HCT116 (cell line): ENCODE data around the gene TCF19. TPM values are rescaled to one million over a fixed set of nuclear protein-coding genes. Genes with fewer than 3 reads are reported as not detected.

ENCODE experiments used
- ATAC-seq: fragments of 200-7000 bp; cut with Tn5 transposase; 2 replicates; pipeline ENCODE4 v1.9.1; 2020; ENCODE audit warnings: mild to moderate bottlenecking, moderate library complexity
- BruUV-seq: library from RNA; stranded (reverse); fragments of 400-500 nt; replicated peaks from 2 replicates; lab custom pipeline; 2021; lab: Mats Ljungman, UMichigan
- CTCF ChIA-PET: fragments of 300-600 bp; sonication (Branson Sonifier 250); formaldehyde crosslinking; loops from one replicate; lab custom pipeline; 2021; ENCODE audit warnings: antibody characterized with exemption; lab: Charles Lee
- POLR2A ChIA-PET: fragments of 300-600, 350-600 bp; sonication (Branson Sonifier 250); formaldehyde crosslinking; loops from one replicate; lab custom pipeline; 2021; ENCODE audit warnings: antibody characterized with exemption; lab: Charles Lee
- RAD21 ChIA-PET, 2 experiments: fragments of 300-600 bp; sonication (Branson Sonifier 250); formaldehyde crosslinking; loops; one replicate each; lab custom pipeline; 2023; ENCODE audit warnings: low total read pairs in 2 of 2; ENCODE audit not compliant: uncharacterized antibody in 2 of 2, unreplicated experiment in 2 of 2, low non-redundant PET in 1 of 2; lab: Charles Lee
- DNase-seq: peaks from one replicate; pipeline ENCODE4 v3.0.0-alpha.2; 2010; ENCODE audit warnings: low read depth, low spot score
- H2AFZ ChIP-seq: fragments of 200-600 bp; shearing (Covaris generic), sonication (generic); 2 replicates; pipeline ENCODE4 v1.6.1; 2017; ENCODE audit warnings: low read depth, mixed run types, mixed read lengths, antibody characterized with exemption, low read length; ENCODE audit not compliant: poor library complexity, severe bottlenecking
- H3K27ac ChIP-seq: 2 replicates; pipeline ENCODE4 v1.5.1; 2012; ENCODE audit warnings: low read depth, low read length
- H3K27me3 ChIP-seq: fragments of 200-600 bp; sonication (generic); 2 replicates; pipeline ENCODE4 v1.6.1; 2016; ENCODE audit warnings: mixed run types, low read length, mixed read lengths; ENCODE audit not compliant: insufficient read depth
- H3K36me3 ChIP-seq, 2 experiments: fragments of 200-500 bp in 1 of 2; fragments of 200-600 bp in 1 of 2; sonication (Bioruptor generic) in 1 of 2; sonication (generic) in 1 of 2; 2 replicates each; pipeline versions ENCODE4 v1.5.1 to v1.6.1; 2014 to 2016; ENCODE audit warnings: low read length in 2 of 2, inconsistent platforms in 1 of 2, mixed read lengths in 1 of 2, mixed run types in 1 of 2; ENCODE audit not compliant: insufficient read depth in 2 of 2, control insufficient read depth in 1 of 2
- H3K4me1 ChIP-seq, 2 experiments: fragments of 200-600 bp in 1 of 2; sonication (generic) in 1 of 2; 2 replicates each; pipeline versions ENCODE4 v1.5.1 to v1.6.1; 2012 to 2017; ENCODE audit warnings: low read length in 2 of 2, inconsistent platforms in 1 of 2, mild to moderate bottlenecking in 1 of 2, mixed read lengths in 1 of 2, mixed run types in 1 of 2, moderate library complexity in 1 of 2; ENCODE audit not compliant: insufficient read depth in 2 of 2, control insufficient read depth in 1 of 2
- H3K4me2 ChIP-seq: fragments of 200-600 bp; sonication (generic); 2 replicates; pipeline ENCODE4 v1.6.1; 2017; ENCODE audit warnings: mixed run types, low read length, mixed read lengths
- H3K4me3 ChIP-seq, 2 experiments: fragments of 200-600 bp in 1 of 2; sonication (generic) in 1 of 2; replicated peaks in 1 of 2; 2 replicates each; pipeline ENCODE4 v1.5.1; 2011 to 2016; ENCODE audit warnings: low read length in 2 of 2, control low read depth in 1 of 2, low read depth in 1 of 2, mild to moderate bottlenecking in 1 of 2, mixed read lengths in 1 of 2, mixed run types in 1 of 2
- H3K79me2 ChIP-seq: fragments of 200-600 bp; sonication (generic); 2 replicates; pipeline ENCODE4 v1.6.1; 2017; ENCODE audit warnings: mild to moderate bottlenecking, mixed run types, low read length, moderate library complexity, mixed read lengths; ENCODE audit not compliant: insufficient read depth
- H3K9ac ChIP-seq: fragments of 200-600 bp; sonication (generic); 2 replicates; pipeline ENCODE4 v1.6.1; 2016; ENCODE audit warnings: low read length, mixed read lengths
- H3K9me2 ChIP-seq: fragments of 200-600 bp; sonication (generic), shearing (Covaris generic); 2 replicates; pipeline ENCODE4 v1.6.1; 2017; ENCODE audit warnings: mixed run types, mild to moderate bottlenecking, moderate library complexity; ENCODE audit not compliant: insufficient read depth
- H3K9me3 ChIP-seq, 2 experiments: fragments of 200-500 bp in 1 of 2; fragments of 200-600 bp in 1 of 2; sonication (Bioruptor generic) in 1 of 2; sonication (generic) in 1 of 2; 2 replicates each; pipeline ENCODE4 v1.6.1; 2014 to 2017; ENCODE audit warnings: low read length in 2 of 2, mixed read lengths in 2 of 2, inconsistent platforms in 1 of 2, low read depth in 1 of 2, mild to moderate bottlenecking in 1 of 2, mixed run types in 1 of 2, moderate library complexity in 1 of 2; ENCODE audit not compliant: control insufficient read depth in 1 of 2, insufficient read depth in 1 of 2
- H4K20me1 ChIP-seq: fragments of 200-600 bp; sonication (generic), shearing (Covaris generic); 2 replicates; pipeline ENCODE4 v1.6.1; 2017; ENCODE audit warnings: mixed run types, mild to moderate bottlenecking, moderate library complexity; ENCODE audit not compliant: insufficient read depth
- CEBPB ChIP-seq: IDR thresholded peaks from 2 replicates; pipeline ENCODE4 v1.6.1; 2012; ENCODE audit warnings: low read depth
- EGR1 ChIP-seq: IDR thresholded peaks from 2 replicates; pipeline ENCODE4 v1.6.1; 2012; ENCODE audit warnings: low read depth
- ELF1 ChIP-seq: IDR thresholded peaks from 2 replicates; pipeline ENCODE4 v1.6.1; 2012; ENCODE audit warnings: low read depth, borderline replicate concordance
- FOSL1 ChIP-seq: IDR thresholded peaks from 2 replicates; pipeline ENCODE4 v1.6.1; 2012; ENCODE audit warnings: low read depth
- POLR2A ChIP-seq: IDR thresholded peaks from 2 replicates; pipeline ENCODE4 v1.7.0; 2011; ENCODE audit warnings: borderline replicate concordance; ENCODE audit not compliant: insufficient read depth, insufficient read length; ENCODE audit errors: extremely low read depth
- POLR2AphosphoS5 ChIP-seq: IDR thresholded peaks from 2 replicates; pipeline ENCODE4 v1.6.1; 2011; ENCODE audit warnings: mild to moderate bottlenecking, low read depth, low read length, moderate library complexity
- SIN3A ChIP-seq: IDR thresholded peaks from 2 replicates; pipeline ENCODE4 v1.6.1; 2012; ENCODE audit warnings: low read depth
- SRF ChIP-seq: IDR thresholded peaks from 2 replicates; pipeline ENCODE4 v1.6.1; 2012; ENCODE audit warnings: low read depth
- ZNF274 ChIP-seq: fragments of 200-500 bp; sonication (Bioruptor generic); IDR thresholded peaks from 2 replicates; pipeline ENCODE4 v1.6.1; 2014; ENCODE audit warnings: mild to moderate bottlenecking, low read depth, low read length, inconsistent platforms
- intact Hi-C: fragments of 100-400 bp; cut with micrococcal nuclease; formaldehyde crosslinking; loops from 2 replicates; pipeline ENCODE4 v1.10.0; 2022
- total RNA-seq: library from RNA; stranded (reverse); gene quantifications from one replicate; pipeline ENCODE4 v1.2.1, GENCODE V29; 2021; ENCODE audit not compliant: unreplicated experiment
- TF ChIP-seq, protein P1 (sequence below), 3 experiments: fragments of 200-600 bp in 1 of 3; sonication (generic) in 1 of 3; IDR thresholded peaks in 2 of 3; conservative IDR thresholded peaks in 1 of 3; 2 replicates each; pipeline ENCODE4 v1.5.1; 2012 to 2017; ENCODE audit warnings: low read depth in 2 of 3, low read length in 2 of 3, antibody characterized with exemption in 1 of 3, borderline replicate concordance in 1 of 3, control low read depth in 1 of 3, mild to moderate bottlenecking in 1 of 3, mixed read lengths in 1 of 3, mixed run types in 1 of 3, moderate library complexity in 1 of 3; ENCODE audit not compliant: insufficient read depth in 1 of 3
- TF ChIP-seq, protein P2 (sequence below): IDR thresholded peaks from 2 replicates; pipeline ENCODE4 v1.6.1; 2012
- TF ChIP-seq, protein P3 (sequence below): IDR thresholded peaks from 2 replicates; pipeline ENCODE4 v1.6.1; 2012
- TF ChIP-seq, protein P4 (sequence below): IDR thresholded peaks from 2 replicates; pipeline ENCODE4 v1.6.1; 2012; ENCODE audit warnings: low read depth
- TF ChIP-seq, protein P5 (sequence below): IDR thresholded peaks from 2 replicates; pipeline ENCODE4 v1.6.1; 2011; ENCODE audit warnings: mild to moderate bottlenecking, low read length, moderate library complexity; ENCODE audit not compliant: insufficient replicate concordance; ENCODE audit errors: extremely low read depth

The TCF19 gene
- total RNA-seq, 1 experiment from 2014 or later, result 15.4 TPM

DNA sequence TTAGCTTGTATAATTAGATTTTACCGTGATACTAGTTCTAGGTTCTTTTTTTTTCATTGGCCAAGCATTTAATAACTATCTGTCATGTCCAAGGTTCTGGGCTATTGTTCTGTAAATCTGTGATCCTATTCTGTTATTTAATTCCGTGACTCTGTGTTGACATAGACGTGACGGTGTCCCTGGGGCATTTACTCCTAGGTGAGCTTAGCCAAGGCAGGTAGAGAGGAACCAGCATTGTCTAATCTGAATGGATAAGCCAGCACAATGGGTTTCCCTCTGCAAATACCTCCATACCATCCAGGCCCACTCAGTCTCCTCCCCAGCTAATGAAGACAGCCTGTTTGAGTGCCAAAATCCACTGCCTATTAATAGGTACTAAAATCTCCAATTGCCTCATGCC is 29.3 kb upstream of the TCF19 start (continued):
- TF ChIP-seq, protein P1, sequence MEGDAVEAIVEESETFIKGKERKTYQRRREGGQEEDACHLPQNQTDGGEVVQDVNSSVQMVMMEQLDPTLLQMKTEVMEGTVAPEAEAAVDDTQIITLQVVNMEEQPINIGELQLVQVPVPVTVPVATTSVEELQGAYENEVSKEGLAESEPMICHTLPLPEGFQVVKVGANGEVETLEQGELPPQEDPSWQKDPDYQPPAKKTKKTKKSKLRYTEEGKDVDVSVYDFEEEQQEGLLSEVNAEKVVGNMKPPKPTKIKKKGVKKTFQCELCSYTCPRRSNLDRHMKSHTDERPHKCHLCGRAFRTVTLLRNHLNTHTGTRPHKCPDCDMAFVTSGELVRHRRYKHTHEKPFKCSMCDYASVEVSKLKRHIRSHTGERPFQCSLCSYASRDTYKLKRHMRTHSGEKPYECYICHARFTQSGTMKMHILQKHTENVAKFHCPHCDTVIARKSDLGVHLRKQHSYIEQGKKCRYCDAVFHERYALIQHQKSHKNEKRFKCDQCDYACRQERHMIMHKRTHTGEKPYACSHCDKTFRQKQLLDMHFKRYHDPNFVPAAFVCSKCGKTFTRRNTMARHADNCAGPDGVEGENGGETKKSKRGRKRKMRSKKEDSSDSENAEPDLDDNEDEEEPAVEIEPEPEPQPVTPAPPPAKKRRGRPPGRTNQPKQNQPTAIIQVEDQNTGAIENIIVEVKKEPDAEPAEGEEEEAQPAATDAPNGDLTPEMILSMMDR (IDR thresholded peaks at IDR 0.05 in 2 of 3, conservative IDR thresholded peaks at IDR 0.05 in 1 of 3; ENCODE audit: borderline replicate concordance in 1 of 3, insufficient read depth in 1 of 3, low read depth in 2 of 3, low read length in 2 of 3), result no peak
- TF ChIP-seq ELF1, result no peak
- TF ChIP-seq ZNF274, result no peak
- TF ChIP-seq CEBPB, result no peak

DNA sequence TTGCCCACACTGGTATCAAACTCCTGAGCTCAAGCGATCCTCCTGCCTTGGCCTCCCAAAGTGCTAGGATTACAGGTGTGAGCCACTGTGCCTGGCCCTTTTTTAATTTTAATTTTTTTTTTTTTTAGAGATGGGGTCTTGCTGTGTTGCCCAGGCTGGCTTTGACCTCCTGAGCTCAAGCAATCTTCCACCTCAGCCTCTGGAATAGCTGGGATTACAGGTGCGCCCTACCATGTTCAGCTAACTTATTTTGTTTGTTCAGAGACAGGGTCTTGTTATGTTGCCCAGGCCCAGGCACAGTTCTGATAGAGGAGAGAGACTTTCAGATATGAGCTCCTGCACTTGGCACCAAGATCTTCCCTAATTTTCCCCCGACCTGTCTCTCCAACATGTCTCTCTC is 27.6 kb upstream of the TCF19 start:
- DNase-seq, result no peak
- no TSS peak for BruUV-seq
- intact Hi-C loops, result no loop called here
- Histone ChIP-seq H3K4me1 (peaks cover 3 to 14% of the 10 kb centered on the region in 2 experiments), H3K27me3 (no peaks in the 10 kb centered on the region), H3K79me2 (no peaks in the 10 kb centered on the region), H3K4me2 (no peak overlapping the region), H4K20me1 (no peaks in the 10 kb centered on the region), H3K9me2 (no peaks in the 10 kb centered on the region), H3K9me3 (no peaks in the 10 kb centered on the region), H3K36me3 (no peaks in the 10 kb centered on the region), H3K27ac (no peak overlapping the region), H2AFZ (no peak overlapping the region)
- no peak for ATAC-seq
- POLR2A ChIA-PET, result no interaction called here
- RAD21 ChIA-PET, result no interaction called here
- CTCF ChIA-PET, result interaction anchor here (1.3 to 2.6 kb wide), 2 partner anchors 9 to 16 kb away, joined by 4 to 12 read pairs; partner anchors contain the start of gene PSORS1C1
- no peak for TF ChIP-seq SRF
- TF ChIP-seq POLR2AphosphoS5, result no peak
- TF ChIP-seq, protein P2, sequence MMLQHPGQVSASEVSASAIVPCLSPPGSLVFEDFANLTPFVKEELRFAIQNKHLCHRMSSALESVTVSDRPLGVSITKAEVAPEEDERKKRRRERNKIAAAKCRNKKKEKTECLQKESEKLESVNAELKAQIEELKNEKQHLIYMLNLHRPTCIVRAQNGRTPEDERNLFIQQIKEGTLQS, result no peak
- TF ChIP-seq, protein P3, sequence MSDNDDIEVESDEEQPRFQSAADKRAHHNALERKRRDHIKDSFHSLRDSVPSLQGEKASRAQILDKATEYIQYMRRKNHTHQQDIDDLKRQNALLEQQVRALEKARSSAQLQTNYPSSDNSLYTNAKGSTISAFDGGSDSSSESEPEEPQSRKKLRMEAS, result no peak
- no peak for TF ChIP-seq POLR2A
- TF ChIP-seq FOSL1, result no peak
- TF ChIP-seq SIN3A, result no peak
- TF ChIP-seq, protein P4, sequence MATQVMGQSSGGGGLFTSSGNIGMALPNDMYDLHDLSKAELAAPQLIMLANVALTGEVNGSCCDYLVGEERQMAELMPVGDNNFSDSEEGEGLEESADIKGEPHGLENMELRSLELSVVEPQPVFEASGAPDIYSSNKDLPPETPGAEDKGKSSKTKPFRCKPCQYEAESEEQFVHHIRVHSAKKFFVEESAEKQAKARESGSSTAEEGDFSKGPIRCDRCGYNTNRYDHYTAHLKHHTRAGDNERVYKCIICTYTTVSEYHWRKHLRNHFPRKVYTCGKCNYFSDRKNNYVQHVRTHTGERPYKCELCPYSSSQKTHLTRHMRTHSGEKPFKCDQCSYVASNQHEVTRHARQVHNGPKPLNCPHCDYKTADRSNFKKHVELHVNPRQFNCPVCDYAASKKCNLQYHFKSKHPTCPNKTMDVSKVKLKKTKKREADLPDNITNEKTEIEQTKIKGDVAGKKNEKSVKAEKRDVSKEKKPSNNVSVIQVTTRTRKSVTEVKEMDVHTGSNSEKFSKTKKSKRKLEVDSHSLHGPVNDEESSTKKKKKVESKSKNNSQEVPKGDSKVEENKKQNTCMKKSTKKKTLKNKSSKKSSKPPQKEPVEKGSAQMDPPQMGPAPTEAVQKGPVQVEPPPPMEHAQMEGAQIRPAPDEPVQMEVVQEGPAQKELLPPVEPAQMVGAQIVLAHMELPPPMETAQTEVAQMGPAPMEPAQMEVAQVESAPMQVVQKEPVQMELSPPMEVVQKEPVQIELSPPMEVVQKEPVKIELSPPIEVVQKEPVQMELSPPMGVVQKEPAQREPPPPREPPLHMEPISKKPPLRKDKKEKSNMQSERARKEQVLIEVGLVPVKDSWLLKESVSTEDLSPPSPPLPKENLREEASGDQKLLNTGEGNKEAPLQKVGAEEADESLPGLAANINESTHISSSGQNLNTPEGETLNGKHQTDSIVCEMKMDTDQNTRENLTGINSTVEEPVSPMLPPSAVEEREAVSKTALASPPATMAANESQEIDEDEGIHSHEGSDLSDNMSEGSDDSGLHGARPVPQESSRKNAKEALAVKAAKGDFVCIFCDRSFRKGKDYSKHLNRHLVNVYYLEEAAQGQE, result no peak
- TF ChIP-seq, protein P5, sequence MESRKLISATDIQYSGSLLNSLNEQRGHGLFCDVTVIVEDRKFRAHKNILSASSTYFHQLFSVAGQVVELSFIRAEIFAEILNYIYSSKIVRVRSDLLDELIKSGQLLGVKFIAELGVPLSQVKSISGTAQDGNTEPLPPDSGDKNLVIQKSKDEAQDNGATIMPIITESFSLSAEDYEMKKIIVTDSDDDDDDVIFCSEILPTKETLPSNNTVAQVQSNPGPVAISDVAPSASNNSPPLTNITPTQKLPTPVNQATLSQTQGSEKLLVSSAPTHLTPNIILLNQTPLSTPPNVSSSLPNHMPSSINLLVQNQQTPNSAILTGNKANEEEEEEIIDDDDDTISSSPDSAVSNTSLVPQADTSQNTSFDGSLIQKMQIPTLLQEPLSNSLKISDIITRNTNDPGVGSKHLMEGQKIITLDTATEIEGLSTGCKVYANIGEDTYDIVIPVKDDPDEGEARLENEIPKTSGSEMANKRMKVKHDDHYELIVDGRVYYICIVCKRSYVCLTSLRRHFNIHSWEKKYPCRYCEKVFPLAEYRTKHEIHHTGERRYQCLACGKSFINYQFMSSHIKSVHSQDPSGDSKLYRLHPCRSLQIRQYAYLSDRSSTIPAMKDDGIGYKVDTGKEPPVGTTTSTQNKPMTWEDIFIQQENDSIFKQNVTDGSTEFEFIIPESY, result no peak
- TF ChIP-seq EGR1, result no peak
- no peak for TF ChIP-seq ELF1
- TF ChIP-seq, all 23 proteins: peak for 0
- H3K4me3 ChIP-seq, result no peak overlapping the region
- H3K9ac ChIP-seq, result no peak overlapping the region
